Measurements from ENCODE around the gene TSPAN11.

The TSPAN11 gene

GRCh38 chr12:31035967-31036665 is 109.6 kb downstream of the TSPAN11 start:
- Histone ChIP-seq H3K4me3 (ENCODE audit: low read length in 2 of 2) (no peak overlapping the region), H3K36me3 (ENCODE audit: control insufficient read depth in 2 of 2, insufficient read depth in 2 of 2, low read length in 2 of 2) (no peaks in the 10 kb centered on the region), H3K4me1 (ENCODE audit: control insufficient read depth in 2 of 2, insufficient read depth in 2 of 2, low read length in 2 of 2) (no peaks in the 10 kb centered on the region), H3K9me3 (ENCODE audit: control insufficient read depth in 2 of 2, low read length in 2 of 2) (no peaks in the 10 kb centered on the region), H3K27ac (ENCODE audit: low read depth in 2 of 2, low read length in 2 of 2) (no peak overlapping the region), H3K9ac (ENCODE audit: low read depth in 1 of 2, low read length in 2 of 2) (no peak overlapping the region), H3K27me3 (ENCODE audit: control insufficient read depth in 2 of 2, insufficient read depth in 2 of 2, low read length in 2 of 2) (no peaks in the 10 kb centered on the region)

- Histone ChIP-seq H3K36me3 (ENCODE audit: control insufficient read depth in 2 of 2, insufficient read depth in 2 of 2, low read length in 2 of 2) (no peaks in the 10 kb centered on the region), H3K9me3 (ENCODE audit: control insufficient read depth in 2 of 2, low read length in 2 of 2) (no peaks in the 10 kb centered on the region), H3K9ac (ENCODE audit: low read depth in 1 of 2, low read length in 2 of 2) (no peak overlapping the region), H3K4me3 (ENCODE audit: low read length in 2 of 2) (no peak overlapping the region), H3K4me1 (ENCODE audit: control insufficient read depth in 2 of 2, insufficient read depth in 2 of 2, low read length in 2 of 2) (no peaks in the 10 kb centered on the region), H3K27ac (ENCODE audit: low read depth in 2 of 2, low read length in 2 of 2) (no peak overlapping the region), H3K27me3 (ENCODE audit: control insufficient read depth in 2 of 2, insufficient read depth in 2 of 2, low read length in 2 of 2) (no peaks in the 10 kb centered on the region)
Observed at GRCh38 chr12:31037028-31037427, 110.5 kb downstream of the TSPAN11 start.

GRCh38 chr12:31037931-31038330 is 111.4 kb downstream of the TSPAN11 start:
- Histone ChIP-seq H3K9me3 (ENCODE audit: control insufficient read depth in 2 of 2, low read length in 2 of 2) (no peaks in the 10 kb centered on the region), H3K4me3 (ENCODE audit: low read length in 2 of 2) (no peak overlapping the region), H3K27ac (ENCODE audit: low read depth in 2 of 2, low read length in 2 of 2) (no peak overlapping the region), H3K36me3 (ENCODE audit: control insufficient read depth in 2 of 2, insufficient read depth in 2 of 2, low read length in 2 of 2) (no peaks in the 10 kb centered on the region), H3K27me3 (ENCODE audit: control insufficient read depth in 2 of 2, insufficient read depth in 2 of 2, low read length in 2 of 2) (no peaks in the 10 kb centered on the region), H3K4me1 (ENCODE audit: control insufficient read depth in 2 of 2, insufficient read depth in 2 of 2, low read length in 2 of 2) (no peaks in the 10 kb centered on the region), H3K9ac (ENCODE audit: low read depth in 1 of 2, low read length in 2 of 2) (no peak overlapping the region)

- no peak overlapping the region for H3K4me3 ChIP-seq (ENCODE audit: low read length in 2 of 2)
- no peaks in the 10 kb centered on the region for H3K36me3 ChIP-seq (ENCODE audit: control insufficient read depth in 2 of 2, insufficient read depth in 2 of 2, low read length in 2 of 2)
- H3K9me3 ChIP-seq (ENCODE audit: control insufficient read depth in 2 of 2, low read length in 2 of 2) = no peaks in the 10 kb centered on the region
- no peak overlapping the region for H3K27ac ChIP-seq (ENCODE audit: low read depth in 2 of 2, low read length in 2 of 2)
- H3K27me3 ChIP-seq (ENCODE audit: control insufficient read depth in 2 of 2, insufficient read depth in 2 of 2, low read length in 2 of 2) = no peaks in the 10 kb centered on the region
- H3K4me1 ChIP-seq (ENCODE audit: control insufficient read depth in 2 of 2, insufficient read depth in 2 of 2, low read length in 2 of 2) = no peaks in the 10 kb centered on the region
- H3K9ac ChIP-seq (ENCODE audit: low read depth in 1 of 2, low read length in 2 of 2) = no peak overlapping the region
Observed at GRCh38 chr12:31041033-31041564, 114.6 kb downstream of the TSPAN11 start.
